ENCODE results near the gene LRRC59. TPM values are rescaled to one million over a fixed set of nuclear protein-coding genes. Genes with fewer than 3 reads are reported as not detected.

Gene LRRC59
- total RNA-seq, 1 experiment from 2014 or later, result 108 TPM

- Mint-ChIP-seq H3K27ac (no peak overlapping the region), H3K9me3 (no peaks in the 10 kb centered on the region), H3K4me1 (peaks cover under 1% of the 10 kb centered on the region; the same call in 1 of the 2 replicates), H3K27me3 (ENCODE audit: low read depth) (no peaks in the 10 kb centered on the region), H3K4me3 (no peak overlapping the region), H3K36me3 (peaks cover 34% of the 10 kb centered on the region)
- ChIA-PET CTCF (no interaction called here), POLR2A (no interaction called here)
- no peak for ATAC-seq
- TF ChIP-seq, protein P1, sequence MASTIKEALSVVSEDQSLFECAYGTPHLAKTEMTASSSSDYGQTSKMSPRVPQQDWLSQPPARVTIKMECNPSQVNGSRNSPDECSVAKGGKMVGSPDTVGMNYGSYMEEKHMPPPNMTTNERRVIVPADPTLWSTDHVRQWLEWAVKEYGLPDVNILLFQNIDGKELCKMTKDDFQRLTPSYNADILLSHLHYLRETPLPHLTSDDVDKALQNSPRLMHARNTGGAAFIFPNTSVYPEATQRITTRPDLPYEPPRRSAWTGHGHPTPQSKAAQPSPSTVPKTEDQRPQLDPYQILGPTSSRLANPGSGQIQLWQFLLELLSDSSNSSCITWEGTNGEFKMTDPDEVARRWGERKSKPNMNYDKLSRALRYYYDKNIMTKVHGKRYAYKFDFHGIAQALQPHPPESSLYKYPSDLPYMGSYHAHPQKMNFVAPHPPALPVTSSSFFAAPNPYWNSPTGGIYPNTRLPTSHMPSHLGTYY (CRISPR knock-in tag; IDR thresholded peaks at IDR 0.05), result no peak
- TF ChIP-seq NR3C1 (CRISPR knock-in tag; conservative IDR thresholded peaks at IDR 0.05; ENCODE audit: low read depth) (no peak), TP53 (CRISPR knock-in tag; IDR thresholded peaks at IDR 0.05) (no peak), CTCF (IDR thresholded peaks at IDR 0.05) (no peak), RELA (CRISPR knock-in tag; IDR thresholded peaks at IDR 0.05; ENCODE audit: borderline replicate concordance) (no peak), GTF2I (CRISPR knock-in tag; conservative IDR thresholded peaks at IDR 0.05) (no peak), PRDM15 (CRISPR knock-in tag; IDR thresholded peaks at IDR 0.05) (no peak), GABPB1 (CRISPR knock-in tag; IDR thresholded peaks at IDR 0.05) (no peak), MAX (CRISPR knock-in tag; IDR thresholded peaks at IDR 0.05) (no peak), TEAD1 (CRISPR knock-in tag; IDR thresholded peaks at IDR 0.05) (no peak), ZSCAN18 (CRISPR knock-in tag; IDR thresholded peaks at IDR 0.05) (no peak), IRF2 (CRISPR knock-in tag; IDR thresholded peaks at IDR 0.05; ENCODE audit: borderline replicate concordance, low read depth) (no peak), AR (CRISPR knock-in tag; IDR thresholded peaks at IDR 0.05) (no peak), CREB1 (CRISPR knock-in tag; IDR thresholded peaks at IDR 0.05) (no peak)
- TF ChIP-seq, protein P2, sequence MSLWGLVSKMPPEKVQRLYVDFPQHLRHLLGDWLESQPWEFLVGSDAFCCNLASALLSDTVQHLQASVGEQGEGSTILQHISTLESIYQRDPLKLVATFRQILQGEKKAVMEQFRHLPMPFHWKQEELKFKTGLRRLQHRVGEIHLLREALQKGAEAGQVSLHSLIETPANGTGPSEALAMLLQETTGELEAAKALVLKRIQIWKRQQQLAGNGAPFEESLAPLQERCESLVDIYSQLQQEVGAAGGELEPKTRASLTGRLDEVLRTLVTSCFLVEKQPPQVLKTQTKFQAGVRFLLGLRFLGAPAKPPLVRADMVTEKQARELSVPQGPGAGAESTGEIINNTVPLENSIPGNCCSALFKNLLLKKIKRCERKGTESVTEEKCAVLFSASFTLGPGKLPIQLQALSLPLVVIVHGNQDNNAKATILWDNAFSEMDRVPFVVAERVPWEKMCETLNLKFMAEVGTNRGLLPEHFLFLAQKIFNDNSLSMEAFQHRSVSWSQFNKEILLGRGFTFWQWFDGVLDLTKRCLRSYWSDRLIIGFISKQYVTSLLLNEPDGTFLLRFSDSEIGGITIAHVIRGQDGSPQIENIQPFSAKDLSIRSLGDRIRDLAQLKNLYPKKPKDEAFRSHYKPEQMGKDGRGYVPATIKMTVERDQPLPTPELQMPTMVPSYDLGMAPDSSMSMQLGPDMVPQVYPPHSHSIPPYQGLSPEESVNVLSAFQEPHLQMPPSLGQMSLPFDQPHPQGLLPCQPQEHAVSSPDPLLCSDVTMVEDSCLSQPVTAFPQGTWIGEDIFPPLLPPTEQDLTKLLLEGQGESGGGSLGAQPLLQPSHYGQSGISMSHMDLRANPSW (CRISPR knock-in tag; conservative IDR thresholded peaks at IDR 0.05; ENCODE audit: low read depth), result no peak
- TF ChIP-seq, protein P3, sequence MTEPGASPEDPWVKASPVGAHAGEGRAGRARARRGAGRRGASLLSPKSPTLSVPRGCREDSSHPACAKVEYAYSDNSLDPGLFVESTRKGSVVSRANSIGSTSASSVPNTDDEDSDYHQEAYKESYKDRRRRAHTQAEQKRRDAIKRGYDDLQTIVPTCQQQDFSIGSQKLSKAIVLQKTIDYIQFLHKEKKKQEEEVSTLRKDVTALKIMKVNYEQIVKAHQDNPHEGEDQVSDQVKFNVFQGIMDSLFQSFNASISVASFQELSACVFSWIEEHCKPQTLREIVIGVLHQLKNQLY (CRISPR knock-in tag; IDR thresholded peaks at IDR 0.05), result no peak
- no peak for DNase-seq (ENCODE audit: low spot score)
Observed at GRCh38 chr17:50354198-50354597, 43.1 kb downstream of the LRRC59 start.
